H1 (cell line): ENCODE data around the gene TBC1D23. TPM values are rescaled to one million over a fixed set of nuclear protein-coding genes. Genes with fewer than 3 reads are reported as not detected.
"Not testable (repeated sequence)": the region's sequence is repeated elsewhere in the genome, so short reads cannot be mapped to it uniquely, and the experiment has no call there.

Source experiments
- CTCF ChIA-PET: fragments of 300-600 bp; sonication (Branson Sonifier 250); formaldehyde crosslinking; loops from one replicate; lab custom pipeline; 2021; ENCODE audit not compliant: partially characterized antibody; lab: Charles Lee
- POLR2A ChIA-PET: fragments of 300-600 bp; sonication (Branson Sonifier 250); formaldehyde crosslinking; loops from one replicate; lab custom pipeline; 2021; ENCODE audit warnings: inconsistent platforms; ENCODE audit not compliant: partially characterized antibody; lab: Charles Lee
- DNase-seq, 2 experiments: peaks; one replicate each; pipeline versions ENCODE4 v3.0.0 to v3.0.0-alpha.2; 2010 to 2022; ENCODE audit warnings: low spot score in 2 of 2, low read depth in 1 of 2, mixed read lengths in 1 of 2
- FAIRE-seq: peaks from 2 replicates; lab custom pipeline; 2011; peaks lifted over from hg19 to GRCh38; lab: Jason Lieb, UNC
- H2AFZ ChIP-seq: 2 replicates; pipeline ENCODE4 v1.8.1; 2012; ENCODE audit warnings: low read length, inconsistent platforms
- H2AK5ac ChIP-seq: 2 replicates; pipeline ENCODE4 v1.6.1; 2013; ENCODE audit warnings: low read depth, low read length
- H2BK120ac ChIP-seq: replicated peaks from 2 replicates; pipeline ENCODE3; 2013; ENCODE audit warnings: low read depth, low read length, inconsistent platforms
- H2BK12ac ChIP-seq: 2 replicates; pipeline ENCODE4 v1.6.1; 2013; ENCODE audit warnings: low read depth, low read length
- H2BK15ac ChIP-seq: 2 replicates; pipeline ENCODE4 v1.6.1; 2013; ENCODE audit warnings: low read length
- H2BK20ac ChIP-seq: 2 replicates; pipeline ENCODE4 v1.6.1; 2013; ENCODE audit warnings: low read length
- H2BK5ac ChIP-seq: 2 replicates; pipeline ENCODE4 v1.6.1; 2013; ENCODE audit warnings: low read depth, low read length
- H3K14ac ChIP-seq: 2 replicates; pipeline ENCODE4 v1.6.1; 2013; ENCODE audit warnings: inconsistent platforms; ENCODE audit not compliant: insufficient read length
- H3K18ac ChIP-seq: 2 replicates; pipeline ENCODE4 v1.6.1; 2013; ENCODE audit warnings: low read length; ENCODE audit errors: extremely low read depth
- H3K23ac ChIP-seq: 2 replicates; pipeline ENCODE4 v1.6.1; 2013; ENCODE audit warnings: inconsistent platforms; ENCODE audit not compliant: insufficient read length
- H3K23me2 ChIP-seq: 2 replicates; pipeline ENCODE4 v1.6.1; 2013; ENCODE audit warnings: low read depth, low read length
- H3K27ac ChIP-seq: 2 replicates; pipeline ENCODE4 v1.6.1; 2011; ENCODE audit warnings: low read depth, low read length, inconsistent platforms
- H3K27me3 ChIP-seq, 4 experiments: replicated peaks in 1 of 4; 1 replicate in 1 of 4; 2 replicates in 3 of 4; pipeline versions ENCODE4 v1.6.1 to v1.8.1; 2011 to 2013; ENCODE audit warnings: low read length in 3 of 4, mild to moderate bottlenecking in 3 of 4, inconsistent platforms in 2 of 4, mixed read lengths in 2 of 4, moderate library complexity in 1 of 4; ENCODE audit not compliant: control insufficient read depth in 3 of 4, insufficient read depth in 3 of 4; ENCODE audit errors: extremely low read depth in 1 of 4
- H3K36me3 ChIP-seq, 4 experiments: 2 replicates each; pipeline versions ENCODE4 v1.6.1 to v1.8.1; 2011 to 2013; ENCODE audit warnings: mild to moderate bottlenecking in 4 of 4, low read length in 3 of 4, moderate library complexity in 2 of 4, control low read depth in 1 of 4, inconsistent platforms in 1 of 4; ENCODE audit not compliant: insufficient read depth in 4 of 4, control insufficient read depth in 2 of 4
- H3K4ac ChIP-seq: replicated peaks from 2 replicates; pipeline ENCODE3; 2013; ENCODE audit warnings: low read length, low read depth, mixed read lengths, inconsistent platforms; ENCODE audit not compliant: insufficient read length
- H3K4me1 ChIP-seq, 4 experiments: replicated peaks in 1 of 4; 1 replicate in 1 of 4; 2 replicates in 3 of 4; pipeline versions ENCODE4 v1.6.1 to v1.8.1; 2011 to 2013; ENCODE audit warnings: low read length in 3 of 4, inconsistent platforms in 2 of 4, mixed read lengths in 1 of 4; ENCODE audit not compliant: insufficient read depth in 4 of 4, control insufficient read depth in 3 of 4
- H3K4me2 ChIP-seq, 2 experiments: 2 replicates each; pipeline versions ENCODE4 v1.6.1 to v1.8.1; 2011 to 2013; ENCODE audit warnings: low read depth in 2 of 2, low read length in 2 of 2, control low read depth in 1 of 2, inconsistent platforms in 1 of 2, mild to moderate bottlenecking in 1 of 2; ENCODE audit not compliant: insufficient read depth in 1 of 2
- H3K4me3 ChIP-seq, 4 experiments: fragments of 200-600, 300-600 bp in 1 of 4; sonication (generic), shearing (Covaris generic), sonication (Bioruptor Twin) in 1 of 4; 2 replicates each; pipeline versions ENCODE4 v1.5.1 to v1.8.1; 2011 to 2016; ENCODE audit warnings: low read length in 4 of 4, low read depth in 3 of 4, control low read depth in 2 of 4, inconsistent platforms in 2 of 4, mild to moderate bottlenecking in 2 of 4, mixed read lengths in 1 of 4, moderate library complexity in 1 of 4; ENCODE audit not compliant: insufficient read depth in 2 of 4; ENCODE audit errors: extremely low read depth in 1 of 4
- H3K56ac ChIP-seq: replicated peaks from 2 replicates; pipeline ENCODE3; 2013; ENCODE audit warnings: low read depth, mild to moderate bottlenecking, mixed read lengths, low read length, inconsistent platforms; ENCODE audit not compliant: insufficient read length
- H3K79me1 ChIP-seq: 2 replicates; pipeline ENCODE4 v1.6.1; 2013; ENCODE audit warnings: low read depth, low read length, control low read depth
- H3K79me2 ChIP-seq, 2 experiments: 2 replicates each; pipeline versions ENCODE4 v1.6.1 to v1.8.1; 2012 to 2013; ENCODE audit warnings: low read length in 2 of 2, mild to moderate bottlenecking in 2 of 2, inconsistent platforms in 1 of 2; ENCODE audit not compliant: insufficient read depth in 2 of 2, control insufficient read depth in 1 of 2
- H3K9ac ChIP-seq, 4 experiments: replicated peaks in 1 of 4; 1 replicate in 1 of 4; 2 replicates in 3 of 4; pipeline versions ENCODE4 v1.6.1 to v1.8.1; 2011 to 2013; ENCODE audit warnings: low read depth in 3 of 4, low read length in 3 of 4, control low read depth in 2 of 4, mild to moderate bottlenecking in 2 of 4, moderate library complexity in 2 of 4, inconsistent platforms in 1 of 4; ENCODE audit errors: extremely low read depth in 1 of 4
- H3K9me3 ChIP-seq, 2 experiments: 2 replicates each; pipeline versions ENCODE4 v1.6.1 to v1.8.1; 2012 to 2013; ENCODE audit warnings: mild to moderate bottlenecking in 2 of 2, moderate library complexity in 2 of 2, control low read depth in 1 of 2, inconsistent platforms in 1 of 2, low read depth in 1 of 2, low read length in 1 of 2, mixed read lengths in 1 of 2; ENCODE audit not compliant: insufficient read depth in 2 of 2
- H4K20me1 ChIP-seq, 2 experiments: replicated peaks in 1 of 2; 2 replicates each; pipeline versions ENCODE3 to v1.8.1; 2011 to 2013; ENCODE audit warnings: inconsistent platforms in 2 of 2, low read length in 2 of 2, mild to moderate bottlenecking in 1 of 2; ENCODE audit not compliant: insufficient read depth in 2 of 2, control insufficient read depth in 1 of 2
- H4K5ac ChIP-seq: 2 replicates; pipeline ENCODE4 v1.6.1; 2013; ENCODE audit warnings: low read length, low read depth, mixed read lengths, inconsistent platforms; ENCODE audit not compliant: insufficient read length
- H4K8ac ChIP-seq: 2 replicates; pipeline ENCODE4 v1.8.0; 2013; ENCODE audit warnings: mild to moderate bottlenecking, moderate library complexity, low read length, inconsistent platforms; ENCODE audit not compliant: insufficient read depth; ENCODE audit errors: extremely low read depth
- H4K91ac ChIP-seq: replicated peaks from 2 replicates; pipeline ENCODE3; 2013; ENCODE audit warnings: low read length, mixed read lengths, inconsistent platforms; ENCODE audit not compliant: insufficient read length
- WGBS, 2 experiments: shearing (Covaris generic) in 1 of 2; methylation state at CpG; one replicate each; pipeline versions ENCODE4 v1.1.6 to v1.1.7; 2013 to 2015; ENCODE audit warnings: low lambda C conversion rate in 2 of 2, mixed read lengths in 2 of 2, inconsistent platforms in 1 of 2, low coverage in 1 of 2, missing lambda C conversion rate in 1 of 2; ENCODE audit not compliant: insufficient replicate concordance in 2 of 2, insufficient coverage in 1 of 2, insufficient read length in 1 of 2; ENCODE audit errors: extremely low coverage in 1 of 2, missing lambda C conversion rate in 1 of 2; 5-methylcytosine and 5-hydroxymethylcytosine counted together
- polyA plus RNA-seq, 7 experiments: library from polyadenylated mRNA; depleted of rRNA in 3 of 7; stranded (reverse) in 5 of 7; unstranded in 2 of 7; fragments of >200 nt in 5 of 7; fragments of 200-250 nt in 2 of 7; gene quantifications; 1 replicate in 5 of 7; 2 replicates in 1 of 7; 4 replicates in 1 of 7; pipeline versions ENCODE4 v1.2.1 to v1.2.3, GENCODE V29; 2011 to 2013; ENCODE audit warnings: missing spikeins in 2 of 7, mixed read lengths in 2 of 7
- total RNA-seq: library from RNA; stranded (reverse); fragmentation: NEBNext Ultra II Directional; extraction: Animal tissue kit (Norgen Biotek cat#: 25700); gene quantifications from 2 replicates; pipeline ENCODE4 v1.2.1, GENCODE V29; 2021

Gene TBC1D23
- total and polyA plus RNA-seq, 2 of the 8 experiments (the other 6 are each of a cell fraction or from before 2014, with no cell fraction given): 6.4 to 29.3 TPM

DNA sequence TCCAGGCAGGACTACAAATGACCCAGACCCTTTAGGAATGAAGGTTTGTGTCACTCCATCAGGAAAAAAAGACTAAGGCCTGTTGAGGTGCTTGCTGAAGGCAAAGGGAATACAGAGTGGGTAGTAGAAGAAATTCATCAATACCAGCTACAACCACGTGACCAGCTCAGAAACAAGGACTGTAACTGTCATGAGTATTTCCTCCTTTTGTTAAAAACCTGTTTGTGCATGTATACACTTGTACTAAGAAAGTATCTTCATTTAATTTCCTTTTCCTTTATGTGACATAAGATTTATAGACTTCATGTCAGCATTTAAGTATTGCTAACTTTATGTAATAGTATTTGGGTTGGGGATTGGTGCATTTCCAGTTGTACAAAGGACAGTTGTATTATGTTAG lies 18.3 kb upstream of the TBC1D23 start:
- FAIRE-seq, H4K91ac ChIP-seq: not testable (repeated sequence)

More for the DNA sequence above, 18.3 kb upstream of the TBC1D23 start:
- H2BK20ac ChIP-seq, H3K4me2 ChIP-seq, POLR2A ChIA-PET, H3K18ac ChIP-seq, H3K36me3 ChIP-seq, H4K5ac ChIP-seq, H2AK5ac ChIP-seq, H3K9me3 ChIP-seq, H4K20me1 ChIP-seq, H2BK120ac ChIP-seq, H2BK5ac ChIP-seq, H3K79me2 ChIP-seq, H4K8ac ChIP-seq, H3K9ac ChIP-seq, H3K4me1 ChIP-seq, H2BK15ac ChIP-seq, H3K79me1 ChIP-seq, H3K4ac ChIP-seq, H3K23ac ChIP-seq, H3K23me2 ChIP-seq, CTCF ChIA-PET, H2AFZ ChIP-seq, H3K14ac ChIP-seq, H3K27me3 ChIP-seq, H2BK12ac ChIP-seq, H3K27ac ChIP-seq, H3K56ac ChIP-seq, DNase-seq, H3K4me3 ChIP-seq: not testable (repeated sequence)
- 93% methylated on average over 1 of the region's 1 CpG; no CpG with 5 or more reads in 1 of the 2 experiments for WGBS, 2 experiments
